ENCODE results near the gene POLR2I. TPM values are rescaled to one million over a fixed set of nuclear protein-coding genes. Genes with fewer than 3 reads are reported as not detected.

The POLR2I gene
- total RNA-seq, 1 donor from 2014 or later: 37.6 TPM

GRCh38 chr19:36152019-36152351, 37.3 kb upstream of the POLR2I start:
- H3K4me1 ChIP-seq: peaks cover 7% of the 10 kb centered on the region
- H3K27ac ChIP-seq: peak overlapping the region; percentile 95
- H3K36me3 ChIP-seq: peaks cover 40% of the 10 kb centered on the region
- intact Hi-C loops (cut with DNase I): no loop called here
- H3K9me3 ChIP-seq: no peaks in the 10 kb centered on the region
- no peaks in the 10 kb centered on the region for H3K27me3 ChIP-seq
- H3K4me3 ChIP-seq: peak overlapping the region; percentile 58
- no peak for ATAC-seq
- no peak for TF ChIP-seq CTCF (IDR thresholded peaks at IDR 0.05)
- DNase-seq: no peak

GRCh38 chr19:36151144-36152018, 36.7 kb upstream of the POLR2I start:
- peak; percentile 55 for ATAC-seq
- peaks cover 7% of the 10 kb centered on the region for H3K4me1 ChIP-seq
- H3K27ac ChIP-seq: peak overlapping the region; percentile 95
- no peaks in the 10 kb centered on the region for H3K27me3 ChIP-seq
- peaks cover 46% of the 10 kb centered on the region for H3K36me3 ChIP-seq
- DNase-seq: no peak
- no peaks in the 10 kb centered on the region for H3K9me3 ChIP-seq
- H3K4me3 ChIP-seq: peak overlapping the region; percentile 58
- intact Hi-C loops (cut with DNase I): no loop called here
- TF ChIP-seq CTCF (IDR thresholded peaks at IDR 0.05): no peak

GRCh38 chr19:36150586-36150985, 35.9 kb upstream of the POLR2I start:
- no peak for DNase-seq
- no peak overlapping the region for H3K4me3 ChIP-seq
- peaks cover 54% of the 10 kb centered on the region for H3K36me3 ChIP-seq
- TF ChIP-seq CTCF (IDR thresholded peaks at IDR 0.05): no peak
- no peak for ATAC-seq
- no peaks in the 10 kb centered on the region for H3K9me3 ChIP-seq
- no peaks in the 10 kb centered on the region for H3K27me3 ChIP-seq
- peaks cover 7% of the 10 kb centered on the region for H3K4me1 ChIP-seq
- H3K27ac ChIP-seq: peak overlapping the region; percentile 95
- intact Hi-C loops (cut with DNase I): no loop called here

GRCh38 chr19:36149673-36150406, 35.2 kb upstream of the POLR2I start:
- H3K4me3 ChIP-seq: no peak overlapping the region
- H3K9me3 ChIP-seq: no peaks in the 10 kb centered on the region
- intact Hi-C loops (cut with DNase I): no loop called here
- TF ChIP-seq CTCF (IDR thresholded peaks at IDR 0.05): no peak
- no peak for ATAC-seq
- H3K27me3 ChIP-seq: no peaks in the 10 kb centered on the region
- H3K4me1 ChIP-seq: peaks cover 7% of the 10 kb centered on the region
- no peak for DNase-seq
- no peak overlapping the region for H3K27ac ChIP-seq
- peaks cover 62% of the 10 kb centered on the region for H3K36me3 ChIP-seq

- no peak for DNase-seq
- Histone ChIP-seq H3K4me3 (no peak overlapping the region), H3K27ac (no peak overlapping the region), H3K4me1 (peaks cover 10% of the 10 kb centered on the region), H3K27me3 (no peaks in the 10 kb centered on the region), H3K9me3 (no peaks in the 10 kb centered on the region), H3K36me3 (peaks cover 78% of the 10 kb centered on the region)
- TF ChIP-seq CTCF (IDR thresholded peaks at IDR 0.05): no peak
- ATAC-seq: no peak
- intact Hi-C loops (cut with DNase I): no loop called here
Observed at GRCh38 chr19:36144624-36145023, 29.9 kb upstream of the POLR2I start.
